ENCODE results near the gene TRAPPC2. TPM values are rescaled to one million over a fixed set of nuclear protein-coding genes. Genes with fewer than 3 reads are reported as not detected.

TRAPPC2 gene
- 15.4 to 17.3 TPM (median 15.9 TPM) in 3 replicates for total RNA-seq
- long read RNA-seq, transcript TRAPPC2-203 (6 exons, 2,776 nt), result minor isoform, 7 of 41 reads
- long read RNA-seq, transcript TRAPPC2-201 (5 exons, 2,716 nt), result major isoform, 23 of 41 reads
- long read RNA-seq, partial matches to known transcripts, result 1 of 41 reads
- long read RNA-seq, other reads (novel, unspliced or antisense), result 10 of 41 reads

- Mint-ChIP-seq H3K4me3 (ENCODE audit: unreplicated experiment) (peak within 1 kb of the TSS; percentile 77), H3K4me1 (ENCODE audit: low read depth) (peaks cover 24% of the 10 kb centered on the region), H3K9me3 (ENCODE audit: low read depth) (peaks cover 8% of the 10 kb centered on the region), H3K27ac (ENCODE audit: unreplicated experiment) (peak within 1 kb of the TSS; percentile 92), H3K36me3 (ENCODE audit: low read depth) (peaks cover 4% of the 10 kb centered on the region), H3K27me3 (ENCODE audit: low read depth) (no peaks in the 10 kb centered on the region)
- TF ChIP-seq, protein P1, sequence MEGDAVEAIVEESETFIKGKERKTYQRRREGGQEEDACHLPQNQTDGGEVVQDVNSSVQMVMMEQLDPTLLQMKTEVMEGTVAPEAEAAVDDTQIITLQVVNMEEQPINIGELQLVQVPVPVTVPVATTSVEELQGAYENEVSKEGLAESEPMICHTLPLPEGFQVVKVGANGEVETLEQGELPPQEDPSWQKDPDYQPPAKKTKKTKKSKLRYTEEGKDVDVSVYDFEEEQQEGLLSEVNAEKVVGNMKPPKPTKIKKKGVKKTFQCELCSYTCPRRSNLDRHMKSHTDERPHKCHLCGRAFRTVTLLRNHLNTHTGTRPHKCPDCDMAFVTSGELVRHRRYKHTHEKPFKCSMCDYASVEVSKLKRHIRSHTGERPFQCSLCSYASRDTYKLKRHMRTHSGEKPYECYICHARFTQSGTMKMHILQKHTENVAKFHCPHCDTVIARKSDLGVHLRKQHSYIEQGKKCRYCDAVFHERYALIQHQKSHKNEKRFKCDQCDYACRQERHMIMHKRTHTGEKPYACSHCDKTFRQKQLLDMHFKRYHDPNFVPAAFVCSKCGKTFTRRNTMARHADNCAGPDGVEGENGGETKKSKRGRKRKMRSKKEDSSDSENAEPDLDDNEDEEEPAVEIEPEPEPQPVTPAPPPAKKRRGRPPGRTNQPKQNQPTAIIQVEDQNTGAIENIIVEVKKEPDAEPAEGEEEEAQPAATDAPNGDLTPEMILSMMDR (IDR thresholded peaks at IDR 0.05), result peak; percentile 14
- DNase-seq (ENCODE audit: low spot score), result peak; percentile 92
These were observed at the start of gene TRAPPC2, which contains the start of gene OFD1 for GRCh38 chrX:13734278-13735172. Gene TRAPPC2, minus strand, starts transcription at chrX:13734620. Its CDS starts 14,657 bp downstream, at chrX:13719963. Gene OFD1, plus strand, starts transcription at chrX:13734748. Its CDS starts 324 bp downstream, at chrX:13735072.

DNA sequence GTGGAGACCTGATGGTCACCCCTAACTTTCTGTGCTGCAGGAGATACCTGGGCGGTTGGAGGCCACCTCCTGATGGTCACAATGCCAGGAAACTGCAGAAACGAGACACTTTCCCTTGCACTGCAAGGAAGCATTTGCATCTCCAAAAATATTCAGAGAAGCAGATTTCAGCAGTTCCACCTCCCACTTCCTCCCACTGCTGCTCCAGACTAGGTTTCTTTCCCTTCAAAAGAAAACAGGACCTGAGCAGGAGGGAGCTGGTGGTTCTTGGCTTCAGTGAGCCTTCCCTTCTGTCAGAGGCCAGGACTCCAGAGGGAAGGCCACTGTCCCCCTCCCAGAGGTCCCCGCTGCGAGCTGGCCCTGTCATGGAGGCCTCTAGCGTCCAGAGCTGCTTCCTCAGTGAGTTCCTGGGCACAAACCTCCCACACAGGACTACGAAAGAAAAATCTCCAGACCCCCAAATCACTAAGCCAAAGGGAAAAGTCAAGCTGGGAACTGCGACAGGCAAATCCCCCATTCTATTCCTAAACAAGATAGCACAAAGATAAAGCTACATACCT, 46.5 kb upstream of the TRAPPC2 start:
- TF ChIP-seq, protein P1 (IDR thresholded peaks at IDR 0.05), result no peak
- Mint-ChIP-seq H3K27ac (ENCODE audit: unreplicated experiment) (no peak overlapping the region), H3K36me3 (ENCODE audit: low read depth) (no peaks in the 10 kb centered on the region), H3K4me1 (ENCODE audit: low read depth) (peaks cover 8% of the 10 kb centered on the region), H3K4me3 (ENCODE audit: unreplicated experiment) (no peak overlapping the region), H3K9me3 (ENCODE audit: low read depth) (peaks cover 3% of the 10 kb centered on the region), H3K27me3 (ENCODE audit: low read depth) (no peaks in the 10 kb centered on the region)
- no peak for DNase-seq (ENCODE audit: low spot score)

DNA sequence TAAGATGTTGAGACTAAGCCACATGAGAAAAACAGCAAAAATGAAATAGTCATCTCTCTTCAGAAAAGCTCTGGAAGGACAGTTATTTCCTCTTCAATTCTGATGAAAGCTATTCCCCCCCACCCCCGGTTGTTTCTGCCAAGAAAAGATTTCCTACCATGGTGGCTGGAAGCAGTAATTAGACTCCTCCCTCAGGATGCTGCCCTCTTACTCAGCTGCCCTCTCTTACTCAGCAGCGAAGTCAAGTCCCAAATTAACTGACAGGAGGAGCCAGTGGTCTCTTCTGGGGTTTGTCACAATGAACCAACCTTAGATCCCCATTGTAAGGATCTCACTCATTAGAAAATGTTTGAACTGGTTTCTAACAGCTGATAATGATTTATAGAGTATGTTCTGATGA, 44.5 kb upstream of the TRAPPC2 start:
- no peak for DNase-seq (ENCODE audit: low spot score)
- peaks cover 5% of the 10 kb centered on the region for H3K9me3 Mint-ChIP-seq (ENCODE audit: low read depth)

DNA sequence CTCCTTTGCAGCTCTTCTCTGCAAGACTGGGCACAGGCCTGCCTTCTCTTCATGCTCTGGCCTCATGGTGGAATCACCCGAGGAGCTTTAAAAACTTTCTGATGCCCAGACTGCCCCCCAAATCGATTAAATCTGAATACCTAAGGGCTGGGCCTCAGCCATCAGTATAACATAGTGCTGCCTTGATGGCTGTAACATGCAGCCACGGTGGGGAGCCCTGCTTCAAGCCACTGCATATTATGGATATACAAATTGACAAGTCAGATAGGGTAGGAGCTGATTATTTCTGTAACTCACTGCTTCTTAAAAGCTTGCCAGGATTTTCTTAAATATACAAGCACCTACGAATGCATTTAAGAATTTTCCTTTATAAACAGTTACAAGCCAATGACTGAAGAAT, 42.0 kb upstream of the TRAPPC2 start:
- DNase-seq (ENCODE audit: low spot score), result no peak
- Mint-ChIP-seq H3K4me1 (ENCODE audit: low read depth) (peaks cover 8% of the 10 kb centered on the region), H3K36me3 (ENCODE audit: low read depth) (peaks cover 14% of the 10 kb centered on the region), H3K4me3 (ENCODE audit: unreplicated experiment) (no peak overlapping the region), H3K9me3 (ENCODE audit: low read depth) (peaks cover 5% of the 10 kb centered on the region), H3K27ac (ENCODE audit: unreplicated experiment) (no peak overlapping the region), H3K27me3 (ENCODE audit: low read depth) (no peaks in the 10 kb centered on the region)
- TF ChIP-seq, protein P1 (IDR thresholded peaks at IDR 0.05), result no peak

More for the DNA sequence above, 44.5 kb upstream of the TRAPPC2 start:
- TF ChIP-seq, protein P1 (IDR thresholded peaks at IDR 0.05), result peak; percentile 31
- Mint-ChIP-seq H3K36me3 (ENCODE audit: low read depth) (peaks cover 8% of the 10 kb centered on the region), H3K27me3 (ENCODE audit: low read depth) (no peaks in the 10 kb centered on the region), H3K4me3 (ENCODE audit: unreplicated experiment) (no peak overlapping the region), H3K27ac (ENCODE audit: unreplicated experiment) (no peak overlapping the region), H3K4me1 (ENCODE audit: low read depth) (peaks cover 8% of the 10 kb centered on the region)

GRCh38 chrX:13775837-13776236, 41.4 kb upstream of the TRAPPC2 start:
- peaks cover 5% of the 10 kb centered on the region for H3K9me3 Mint-ChIP-seq (ENCODE audit: low read depth)
- no peak for DNase-seq (ENCODE audit: low spot score)
- H3K36me3 Mint-ChIP-seq (ENCODE audit: low read depth), result peaks cover 14% of the 10 kb centered on the region
- no peak overlapping the region for H3K27ac Mint-ChIP-seq (ENCODE audit: unreplicated experiment)
- no peaks in the 10 kb centered on the region for H3K27me3 Mint-ChIP-seq (ENCODE audit: low read depth)
- TF ChIP-seq, protein P1 (IDR thresholded peaks at IDR 0.05), result no peak
- H3K4me1 Mint-ChIP-seq (ENCODE audit: low read depth), result peaks cover 8% of the 10 kb centered on the region
- H3K4me3 Mint-ChIP-seq (ENCODE audit: unreplicated experiment), result no peak overlapping the region
